ENCODE results near the gene MBNL2.

Gene MBNL2

GRCh38 chr13:97306106-97306505 is 84.0 kb downstream of the MBNL2 start:
- Histone ChIP-seq H3K9me2 (replicated peaks; ENCODE audit: insufficient read depth, low read length) (no peaks in the 10 kb centered on the region), H3K79me2 (ENCODE audit: insufficient read depth, low read length) (no peaks in the 10 kb centered on the region), H3F3A (ENCODE audit: insufficient read depth) (no peaks in the 10 kb centered on the region), H3K4me2 (ENCODE audit: low read depth, low read length, poor library complexity, severe bottlenecking) (no peak overlapping the region), H2AFZ (ENCODE audit: low read depth, low read length, severe bottlenecking) (no peak overlapping the region), H3K9me3 (ENCODE audit: insufficient read depth, low read length) (no peaks in the 10 kb centered on the region), H3K4me3 (ENCODE audit: insufficient read depth, low read length, poor library complexity, severe bottlenecking) (no peak overlapping the region), H3K9ac (ENCODE audit: low read length) (no peak overlapping the region), H4K20me1 (ENCODE audit: low read depth, low read length) (no peaks in the 10 kb centered on the region), H3K36me3 (ENCODE audit: low read length) (no peaks in the 10 kb centered on the region), H3K27me3 (ENCODE audit: low read length) (no peaks in the 10 kb centered on the region), H3K27ac (ENCODE audit: low read depth, low read length) (no peak overlapping the region)
- no peak for TF ChIP-seq CTCF (IDR thresholded peaks at IDR 0.05; ENCODE audit: insufficient read depth, low read length, poor library complexity, severe bottlenecking)

GRCh38 chr13:97306645-97307044 is 84.5 kb downstream of the MBNL2 start:
- Histone ChIP-seq H3K27me3 (ENCODE audit: low read length) (no peaks in the 10 kb centered on the region), H3K4me2 (ENCODE audit: low read depth, low read length, poor library complexity, severe bottlenecking) (no peak overlapping the region), H2AFZ (ENCODE audit: low read depth, low read length, severe bottlenecking) (no peak overlapping the region), H3K9me3 (ENCODE audit: insufficient read depth, low read length) (no peaks in the 10 kb centered on the region), H3K79me2 (ENCODE audit: insufficient read depth, low read length) (no peaks in the 10 kb centered on the region), H3K27ac (ENCODE audit: low read depth, low read length) (no peak overlapping the region), H3K9ac (ENCODE audit: low read length) (no peak overlapping the region), H3K4me3 (ENCODE audit: insufficient read depth, low read length, poor library complexity, severe bottlenecking) (no peak overlapping the region), H4K20me1 (ENCODE audit: low read depth, low read length) (no peaks in the 10 kb centered on the region), H3K36me3 (ENCODE audit: low read length) (no peaks in the 10 kb centered on the region), H3K9me2 (replicated peaks; ENCODE audit: insufficient read depth, low read length) (no peaks in the 10 kb centered on the region), H3F3A (ENCODE audit: insufficient read depth) (no peaks in the 10 kb centered on the region)
- TF ChIP-seq EZH2phosphoT487 (conservative IDR thresholded peaks at IDR 0.05; ENCODE audit: low read length) (no peak), CTCF (IDR thresholded peaks at IDR 0.05; ENCODE audit: insufficient read depth, low read length, poor library complexity, severe bottlenecking) (no peak)

GRCh38 chr13:97307118-97307881 is 85.2 kb downstream of the MBNL2 start:
- Histone ChIP-seq H3F3A (ENCODE audit: insufficient read depth) (no peaks in the 10 kb centered on the region), H3K9ac (ENCODE audit: low read length) (no peak overlapping the region), H3K9me2 (replicated peaks; ENCODE audit: insufficient read depth, low read length) (no peaks in the 10 kb centered on the region), H3K4me3 (ENCODE audit: insufficient read depth, low read length, poor library complexity, severe bottlenecking) (no peak overlapping the region), H3K27me3 (ENCODE audit: low read length) (no peaks in the 10 kb centered on the region), H4K20me1 (ENCODE audit: low read depth, low read length) (no peaks in the 10 kb centered on the region), H3K36me3 (ENCODE audit: low read length) (no peaks in the 10 kb centered on the region), H3K27ac (ENCODE audit: low read depth, low read length) (no peak overlapping the region), H3K79me2 (ENCODE audit: insufficient read depth, low read length) (no peaks in the 10 kb centered on the region), H3K4me2 (ENCODE audit: low read depth, low read length, poor library complexity, severe bottlenecking) (no peak overlapping the region), H2AFZ (ENCODE audit: low read depth, low read length, severe bottlenecking) (no peak overlapping the region), H3K9me3 (ENCODE audit: insufficient read depth, low read length) (no peaks in the 10 kb centered on the region)
- TF ChIP-seq EZH2phosphoT487 (conservative IDR thresholded peaks at IDR 0.05; ENCODE audit: low read length) = no peak
- TF ChIP-seq CTCF (IDR thresholded peaks at IDR 0.05; ENCODE audit: insufficient read depth, low read length, poor library complexity, severe bottlenecking) = no peak
